Measurements from ENCODE around the gene TMEM150B. TPM values are rescaled to one million over a fixed set of nuclear protein-coding genes. Genes with fewer than 3 reads are reported as not detected.

TMEM150B gene
- total RNA-seq, 1 experiment from 2014 or later: not detected

DNA sequence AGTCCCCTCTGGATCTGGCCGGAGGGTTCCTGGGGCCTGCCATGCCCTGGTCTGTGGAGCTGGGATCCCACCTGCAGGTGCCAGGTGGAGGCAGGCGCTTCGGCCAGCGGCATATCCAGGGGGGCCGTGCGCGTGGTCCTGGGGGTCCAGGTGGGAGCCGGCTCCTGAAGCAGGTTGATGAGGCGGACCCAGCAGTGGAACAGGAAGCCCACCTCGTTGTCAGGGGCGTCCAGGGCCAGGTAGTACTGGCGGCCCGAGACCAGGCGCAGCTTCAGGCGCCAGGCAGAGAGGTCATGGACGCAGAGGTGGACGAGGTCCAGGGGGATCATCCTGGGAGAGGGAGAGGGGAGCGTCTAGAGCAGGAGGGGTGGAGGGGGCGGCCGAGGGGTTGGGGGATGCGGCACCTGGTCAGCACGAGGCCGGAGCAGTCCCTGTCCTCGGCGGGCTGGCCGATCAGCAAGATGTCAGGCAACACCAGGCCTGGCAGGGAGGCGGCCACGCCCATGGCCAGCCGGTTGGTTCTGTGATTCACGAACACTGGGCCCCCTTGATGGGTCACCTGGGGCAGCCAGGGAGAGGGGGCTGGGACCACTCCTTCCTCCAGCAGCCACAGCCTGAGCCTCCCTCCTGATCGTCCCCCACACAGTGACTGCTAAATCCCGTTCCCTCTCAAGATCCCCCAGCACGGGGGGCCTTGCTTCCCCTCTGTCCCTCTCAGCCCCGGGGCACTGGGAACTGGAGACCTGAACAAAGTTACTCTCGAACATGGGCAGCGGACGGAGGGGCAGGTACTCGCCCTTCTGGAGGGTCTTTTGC is 37.2 kb upstream of the TMEM150B start:
- Histone ChIP-seq H3K4me3 (ENCODE audit: low read depth, low read length, poor library complexity, severe bottlenecking) (no peak overlapping the region), H3K9me3 (ENCODE audit: low read depth, low read length, poor library complexity, severe bottlenecking) (no peaks in the 10 kb centered on the region), H3K27ac (ENCODE audit: low read depth, low read length, poor library complexity, severe bottlenecking) (no peak overlapping the region), H3K4me1 (ENCODE audit: insufficient read depth, low read length, poor library complexity, severe bottlenecking) (no peaks in the 10 kb centered on the region), H3K36me3 (ENCODE audit: insufficient read depth, low read length, poor library complexity, severe bottlenecking) (no peaks in the 10 kb centered on the region), H3K27me3 (replicated peaks; ENCODE audit: insufficient read depth, low read depth, low read length, poor library complexity) (no peaks in the 10 kb centered on the region)
- ChIA-PET CTCF (no interaction called here), POLR2A (ENCODE audit: low non-redundant PET) (no interaction called here)
- intact Hi-C loops (cut with micrococcal nuclease; ENCODE audit: unreplicated experiment): no loop called here
- BruUV-seq (replicated peaks): no TSS peak
- TF ChIP-seq EZH2 (IDR thresholded peaks at IDR 0.05; ENCODE audit: borderline replicate concordance, low read depth, low read length, poor library complexity, severe bottlenecking): no peak
- no peak for DNase-seq (ENCODE audit: low spot score)

GRCh38 chr19:55360902-55361301 is 35.8 kb upstream of the TMEM150B start:
- TF ChIP-seq CTCF (conservative IDR thresholded peaks at IDR 0.05; ENCODE audit: low read depth, low read length): no peak
- no peak for TF ChIP-seq EZH2 (IDR thresholded peaks at IDR 0.05; ENCODE audit: borderline replicate concordance, low read depth, low read length, poor library complexity, severe bottlenecking)
- H3K4me3 ChIP-seq (ENCODE audit: low read depth, low read length, poor library complexity, severe bottlenecking): no peak overlapping the region
- peaks cover under 1% of the 10 kb centered on the region for H3K27me3 ChIP-seq (replicated peaks; ENCODE audit: insufficient read depth, low read depth, low read length, poor library complexity)
- intact Hi-C loops (cut with micrococcal nuclease; ENCODE audit: unreplicated experiment): no loop called here
- H3K36me3 ChIP-seq (ENCODE audit: insufficient read depth, low read length, poor library complexity, severe bottlenecking): no peaks in the 10 kb centered on the region
- no peaks in the 10 kb centered on the region for H3K4me1 ChIP-seq (ENCODE audit: insufficient read depth, low read length, poor library complexity, severe bottlenecking)
- CTCF ChIA-PET: no interaction called here
- H3K9me3 ChIP-seq (ENCODE audit: low read depth, low read length, poor library complexity, severe bottlenecking): no peaks in the 10 kb centered on the region
- no peak overlapping the region for H3K27ac ChIP-seq (ENCODE audit: low read depth, low read length, poor library complexity, severe bottlenecking)
- DNase-seq (ENCODE audit: low spot score): no peak
- BruUV-seq (replicated peaks): no TSS peak
- POLR2A ChIA-PET (ENCODE audit: low non-redundant PET): no interaction called here

DNA sequence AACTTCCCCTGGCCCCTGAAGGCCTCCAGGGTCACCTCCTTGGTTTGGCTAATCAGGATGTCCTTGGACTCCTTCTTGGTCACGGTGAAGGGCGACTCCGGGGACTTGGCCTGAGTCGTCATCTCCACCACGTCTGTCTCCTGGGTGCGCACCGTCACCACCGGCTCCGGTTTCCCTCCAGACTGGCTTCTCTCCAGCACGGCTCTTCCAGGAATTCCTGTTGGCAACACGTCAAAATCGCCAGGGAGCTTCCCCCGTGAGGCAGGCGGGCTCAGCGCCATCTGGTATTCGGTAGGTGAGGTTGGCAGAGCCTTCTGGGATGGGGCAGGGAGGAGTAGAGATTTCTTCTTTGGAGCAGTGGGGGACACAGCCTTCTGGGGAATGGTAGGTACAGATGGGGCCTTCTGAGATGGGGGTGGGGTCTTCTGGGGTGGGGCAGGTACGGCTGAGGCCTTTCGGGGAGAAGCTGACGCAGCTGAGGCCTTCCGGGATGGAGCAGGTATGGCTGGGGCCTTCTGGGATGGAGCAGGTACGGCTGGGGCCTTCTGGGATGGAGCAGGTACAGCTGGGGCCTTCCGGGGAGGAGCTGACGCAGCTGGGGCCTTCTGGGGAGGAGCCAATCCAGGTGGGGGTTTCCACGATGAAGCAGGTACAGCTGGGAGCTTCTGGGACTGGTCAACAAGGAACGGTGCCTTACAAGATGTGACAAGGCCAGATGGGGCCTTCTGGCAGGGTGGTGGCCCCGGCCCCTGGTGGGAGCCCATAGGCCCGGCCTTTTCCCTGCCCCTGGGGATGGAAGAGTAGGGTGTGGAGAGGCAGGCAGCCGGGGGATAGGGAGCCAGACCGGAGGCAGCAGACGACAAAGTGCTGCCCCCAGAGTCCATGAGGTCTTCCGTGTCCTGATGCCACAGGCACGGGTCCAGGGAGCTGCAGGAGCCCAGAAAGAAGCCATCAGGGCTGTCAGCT is 34.1 kb upstream of the TMEM150B start:
- TF ChIP-seq EZH2 (IDR thresholded peaks at IDR 0.05; ENCODE audit: borderline replicate concordance, low read depth, low read length, poor library complexity, severe bottlenecking) (no peak), CTCF (conservative IDR thresholded peaks at IDR 0.05; ENCODE audit: low read depth, low read length) (no peak)
- no peaks in the 10 kb centered on the region for H3K9me3 ChIP-seq (ENCODE audit: low read depth, low read length, poor library complexity, severe bottlenecking)
- intact Hi-C loops (cut with micrococcal nuclease; ENCODE audit: unreplicated experiment): no loop called here
- CTCF ChIA-PET: interaction anchor here (0.6 kb wide), 1 partner anchor 114 kb away, joined by 8 read pairs; no protein-coding TSS in a partner anchor
- H3K36me3 ChIP-seq (ENCODE audit: insufficient read depth, low read length, poor library complexity, severe bottlenecking): no peaks in the 10 kb centered on the region
- peaks cover 5% of the 10 kb centered on the region for H3K4me1 ChIP-seq (ENCODE audit: insufficient read depth, low read length, poor library complexity, severe bottlenecking)
- H3K27me3 ChIP-seq (replicated peaks; ENCODE audit: insufficient read depth, low read depth, low read length, poor library complexity): peaks cover 15% of the 10 kb centered on the region
- no peak for DNase-seq (ENCODE audit: low spot score)
- BruUV-seq (replicated peaks): no TSS peak
- no peak overlapping the region for H3K27ac ChIP-seq (ENCODE audit: low read depth, low read length, poor library complexity, severe bottlenecking)
- POLR2A ChIA-PET (ENCODE audit: low non-redundant PET): no interaction called here
- H3K4me3 ChIP-seq (ENCODE audit: low read depth, low read length, poor library complexity, severe bottlenecking): no peak overlapping the region

Data from A673 (cell line).